GM12874 (cell line): ENCODE measurements around the gene TNS3.

ENCODE experiments used
- CTCF ChIP-seq: IDR thresholded peaks from 2 replicates; pipeline ENCODE4 v1.5.1; 2011; ENCODE audit warnings: low read depth, mild to moderate bottlenecking, control low read depth, low read length, moderate library complexity; ENCODE audit not compliant: insufficient read depth

TNS3 gene

GRCh38 chr7:47405286-47405904 is 176.5 kb downstream of the TNS3 start:
- TF ChIP-seq CTCF = no peak

- TF ChIP-seq CTCF = no peak
Observed at GRCh38 chr7:47404010-47404409, 177.9 kb downstream of the TNS3 start.

GRCh38 chr7:47402941-47403866 is 178.7 kb downstream of the TNS3 start:
- TF ChIP-seq CTCF = no peak

GRCh38 chr7:47401611-47402570 is 180.0 kb downstream of the TNS3 start:
- no peak for TF ChIP-seq CTCF

- TF ChIP-seq CTCF = no peak
Observed at GRCh38 chr7:47400741-47401206, 181.1 kb downstream of the TNS3 start.

GRCh38 chr7:47400001-47400400 is 181.9 kb downstream of the TNS3 start:
- no peak for TF ChIP-seq CTCF
